ENCODE results near the gene PSMD3.

DNA sequence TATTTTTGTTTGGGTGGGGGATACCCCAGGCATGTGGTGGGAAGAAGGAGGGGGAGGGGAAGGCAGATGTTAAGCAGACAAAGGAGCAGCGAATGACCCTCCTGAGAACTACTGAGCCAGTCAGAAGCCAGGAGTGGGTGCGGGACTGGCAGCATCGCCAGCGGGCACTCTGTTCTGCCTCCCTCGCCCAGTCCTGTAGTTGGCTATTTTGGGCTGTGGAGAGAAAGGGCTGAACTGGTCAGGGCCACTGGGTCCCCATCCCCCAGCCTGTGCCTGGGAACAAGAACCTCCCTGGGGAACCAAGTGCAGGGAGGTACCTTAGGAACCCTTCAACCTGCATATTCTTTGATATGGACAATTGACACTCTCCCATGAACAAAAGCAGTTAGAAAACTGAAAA is 46.7 kb upstream of the PSMD3 start:
- TF ChIP-seq GATA2 (IDR thresholded peaks at IDR 0.05; ENCODE audit: low read depth, low read length), result no peak
- TF ChIP-seq GATA3 (IDR thresholded peaks at IDR 0.05; ENCODE audit: low read depth, low read length), result no peak

Measured in SH-SY5Y (cell line).